Panc1 (cell line): ENCODE data around the gene NUDT3. TPM values are rescaled to one million over a fixed set of nuclear protein-coding genes. Genes with fewer than 3 reads are reported as not detected.

ENCODE experiments used
- ATAC-seq: fragments of 200-7000 bp; cut with Tn5 transposase; 2 replicates; pipeline ENCODE4 v1.9.1; 2020; ENCODE audit warnings: mild to moderate bottlenecking, moderate library complexity
- BruUV-seq: library from RNA; stranded (reverse); fragments of 400-500 nt; replicated peaks from 2 replicates; lab custom pipeline; 2021; lab: Mats Ljungman, UMichigan
- CTCF ChIA-PET: fragments of 300-600 bp; sonication (Branson Sonifier 250); formaldehyde crosslinking; loops from one replicate; lab custom pipeline; 2022; ENCODE audit warnings: antibody characterized with exemption; lab: Charles Lee
- POLR2A ChIA-PET: fragments of 300-600 bp; sonication (Branson Sonifier 250); formaldehyde crosslinking; loops from one replicate; lab custom pipeline; 2022; ENCODE audit warnings: antibody characterized with exemption; lab: Charles Lee
- DNase-seq: peaks from one replicate; pipeline ENCODE4 v3.0.0-alpha.2; 2010; ENCODE audit warnings: low read depth, low spot score
- H3K27ac ChIP-seq: 2 replicates; pipeline ENCODE4 v1.5.1; 2011; ENCODE audit warnings: mild to moderate bottlenecking, low read length, inconsistent platforms
- H3K27me3 ChIP-seq: fragments of 200-500 bp; sonication (Bioruptor generic); 2 replicates; pipeline ENCODE4 v1.6.0; 2014; ENCODE audit warnings: low read length, inconsistent platforms; ENCODE audit not compliant: control insufficient read depth, insufficient read depth
- H3K36me3 ChIP-seq: fragments of 200-500 bp; sonication (Bioruptor generic); 2 replicates; pipeline ENCODE4 v1.5.1; 2014; ENCODE audit warnings: inconsistent platforms, mild to moderate bottlenecking, low read length, moderate library complexity; ENCODE audit not compliant: control insufficient read depth, insufficient read depth
- H3K4me1 ChIP-seq: 2 replicates; pipeline ENCODE4 v1.5.1; 2011; ENCODE audit warnings: inconsistent platforms, mild to moderate bottlenecking, low read length, moderate library complexity; ENCODE audit not compliant: control insufficient read depth, insufficient read depth
- H3K4me3 ChIP-seq, 2 experiments: 2 replicates each; pipeline ENCODE4 v1.5.1; 2011 to 2012; ENCODE audit warnings: low read depth in 2 of 2, low read length in 2 of 2, mild to moderate bottlenecking in 2 of 2, inconsistent platforms in 1 of 2, moderate library complexity in 1 of 2
- H3K9me3 ChIP-seq: fragments of 200-500 bp; sonication (Bioruptor generic); 2 replicates; pipeline ENCODE4 v1.5.1; 2014; ENCODE audit warnings: low read depth, mild to moderate bottlenecking, inconsistent platforms, low read length, moderate library complexity; ENCODE audit not compliant: control insufficient read depth, insufficient read depth
- POLR2AphosphoS5 ChIP-seq: IDR thresholded peaks from 2 replicates; pipeline ENCODE4 v1.6.1; 2012; ENCODE audit warnings: mild to moderate bottlenecking, low read depth, low read length, moderate library complexity
- SIN3A ChIP-seq: IDR thresholded peaks from 2 replicates; pipeline ENCODE4 v1.6.1; 2012; ENCODE audit warnings: low read depth, mild to moderate bottlenecking, low read length, moderate library complexity, borderline replicate concordance; ENCODE audit not compliant: insufficient read depth
- TCF7L2 ChIP-seq: IDR thresholded peaks from 2 replicates; pipeline ENCODE4 v1.6.1; 2011; ENCODE audit warnings: mild to moderate bottlenecking, low read depth, low read length, inconsistent platforms
- in situ Hi-C: cut with HindIII; loops from 2 replicates; pipeline ENCODE4 v1.10.0; 2016; ENCODE audit warnings: low sequenced_read_pairs, low pct_unique_long_range_greater_than_20kb
- intact Hi-C: fragments of 100-400 bp; cut with micrococcal nuclease; formaldehyde crosslinking; loops from one replicate; pipeline ENCODE4 v1.10.0; 2022; ENCODE audit not compliant: unreplicated experiment
- total RNA-seq: library from RNA; stranded (reverse); gene quantifications from one replicate; pipeline ENCODE4 v1.2.1, GENCODE V29; 2021; ENCODE audit not compliant: unreplicated experiment
- TF ChIP-seq, protein P1 (sequence below): fragments of 450-650 bp; IDR thresholded peaks from 2 replicates; pipeline ENCODE4 v1.5.1; 2017; ENCODE audit warnings: mild to moderate bottlenecking
- TF ChIP-seq, protein P2 (sequence below), 2 experiments: IDR thresholded peaks; 2 replicates each; pipeline ENCODE4 v1.6.1; 2011 to 2012; ENCODE audit warnings: low read depth in 2 of 2, control low read depth in 1 of 2, low read length in 1 of 2, mild to moderate bottlenecking in 1 of 2, moderate library complexity in 1 of 2; ENCODE audit not compliant: insufficient read depth in 1 of 2

NUDT3 gene
- total RNA-seq, 1 experiment from 2014 or later = 25.9 TPM

DNA sequence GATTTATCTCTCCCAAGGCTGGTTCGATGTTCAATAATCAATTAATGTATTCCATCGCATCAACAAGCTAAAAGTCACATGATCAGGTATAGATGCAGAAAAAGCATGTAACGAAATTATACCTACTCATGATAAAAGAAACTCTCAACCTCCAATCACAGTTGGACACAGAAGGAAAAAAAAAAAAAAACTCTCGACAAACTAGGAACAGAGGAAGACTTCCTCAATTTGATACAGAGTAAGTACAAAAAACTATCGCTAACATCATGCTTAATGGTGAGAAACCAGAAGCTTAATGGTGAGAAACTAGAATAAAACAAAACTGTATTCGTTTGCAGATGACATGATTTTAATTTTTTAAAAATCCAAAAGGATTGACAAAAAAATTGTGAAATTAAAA is 81.7 kb downstream of the NUDT3 start:
- CTCF ChIA-PET = no interaction called here
- no TSS peak for BruUV-seq
- TF ChIP-seq, protein P1, sequence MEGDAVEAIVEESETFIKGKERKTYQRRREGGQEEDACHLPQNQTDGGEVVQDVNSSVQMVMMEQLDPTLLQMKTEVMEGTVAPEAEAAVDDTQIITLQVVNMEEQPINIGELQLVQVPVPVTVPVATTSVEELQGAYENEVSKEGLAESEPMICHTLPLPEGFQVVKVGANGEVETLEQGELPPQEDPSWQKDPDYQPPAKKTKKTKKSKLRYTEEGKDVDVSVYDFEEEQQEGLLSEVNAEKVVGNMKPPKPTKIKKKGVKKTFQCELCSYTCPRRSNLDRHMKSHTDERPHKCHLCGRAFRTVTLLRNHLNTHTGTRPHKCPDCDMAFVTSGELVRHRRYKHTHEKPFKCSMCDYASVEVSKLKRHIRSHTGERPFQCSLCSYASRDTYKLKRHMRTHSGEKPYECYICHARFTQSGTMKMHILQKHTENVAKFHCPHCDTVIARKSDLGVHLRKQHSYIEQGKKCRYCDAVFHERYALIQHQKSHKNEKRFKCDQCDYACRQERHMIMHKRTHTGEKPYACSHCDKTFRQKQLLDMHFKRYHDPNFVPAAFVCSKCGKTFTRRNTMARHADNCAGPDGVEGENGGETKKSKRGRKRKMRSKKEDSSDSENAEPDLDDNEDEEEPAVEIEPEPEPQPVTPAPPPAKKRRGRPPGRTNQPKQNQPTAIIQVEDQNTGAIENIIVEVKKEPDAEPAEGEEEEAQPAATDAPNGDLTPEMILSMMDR = no peak
- TF ChIP-seq TCF7L2 = no peak
- TF ChIP-seq, protein P2, sequence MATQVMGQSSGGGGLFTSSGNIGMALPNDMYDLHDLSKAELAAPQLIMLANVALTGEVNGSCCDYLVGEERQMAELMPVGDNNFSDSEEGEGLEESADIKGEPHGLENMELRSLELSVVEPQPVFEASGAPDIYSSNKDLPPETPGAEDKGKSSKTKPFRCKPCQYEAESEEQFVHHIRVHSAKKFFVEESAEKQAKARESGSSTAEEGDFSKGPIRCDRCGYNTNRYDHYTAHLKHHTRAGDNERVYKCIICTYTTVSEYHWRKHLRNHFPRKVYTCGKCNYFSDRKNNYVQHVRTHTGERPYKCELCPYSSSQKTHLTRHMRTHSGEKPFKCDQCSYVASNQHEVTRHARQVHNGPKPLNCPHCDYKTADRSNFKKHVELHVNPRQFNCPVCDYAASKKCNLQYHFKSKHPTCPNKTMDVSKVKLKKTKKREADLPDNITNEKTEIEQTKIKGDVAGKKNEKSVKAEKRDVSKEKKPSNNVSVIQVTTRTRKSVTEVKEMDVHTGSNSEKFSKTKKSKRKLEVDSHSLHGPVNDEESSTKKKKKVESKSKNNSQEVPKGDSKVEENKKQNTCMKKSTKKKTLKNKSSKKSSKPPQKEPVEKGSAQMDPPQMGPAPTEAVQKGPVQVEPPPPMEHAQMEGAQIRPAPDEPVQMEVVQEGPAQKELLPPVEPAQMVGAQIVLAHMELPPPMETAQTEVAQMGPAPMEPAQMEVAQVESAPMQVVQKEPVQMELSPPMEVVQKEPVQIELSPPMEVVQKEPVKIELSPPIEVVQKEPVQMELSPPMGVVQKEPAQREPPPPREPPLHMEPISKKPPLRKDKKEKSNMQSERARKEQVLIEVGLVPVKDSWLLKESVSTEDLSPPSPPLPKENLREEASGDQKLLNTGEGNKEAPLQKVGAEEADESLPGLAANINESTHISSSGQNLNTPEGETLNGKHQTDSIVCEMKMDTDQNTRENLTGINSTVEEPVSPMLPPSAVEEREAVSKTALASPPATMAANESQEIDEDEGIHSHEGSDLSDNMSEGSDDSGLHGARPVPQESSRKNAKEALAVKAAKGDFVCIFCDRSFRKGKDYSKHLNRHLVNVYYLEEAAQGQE (IDR thresholded peaks at IDR 0.05; ENCODE audit: insufficient read depth in 1 of 2, low read depth in 2 of 2, low read length in 1 of 2) = no peak
- TF ChIP-seq POLR2AphosphoS5 = no peak
- TF ChIP-seq SIN3A = no peak
- ATAC-seq (no peak), DNase-seq (no peak)
- intact Hi-C loops (no loop called here), in situ Hi-C loops (no loop called here)
- H3K27ac ChIP-seq = no peak overlapping the region
- peaks cover 5% of the 10 kb centered on the region; the same call in 1 of the 2 replicates for H3K4me1 ChIP-seq
- POLR2A ChIA-PET = interaction anchor here (0.7 kb wide), 2 partner anchors 13 to 28 kb away, joined by 3 to 5 read pairs; no protein-coding TSS in a partner anchor
- H3K4me3 ChIP-seq = no peak overlapping the region
- H3K9me3 ChIP-seq = no peaks in the 10 kb centered on the region
- no peaks in the 10 kb centered on the region for H3K27me3 ChIP-seq
- no peaks in the 10 kb centered on the region for H3K36me3 ChIP-seq

DNA sequence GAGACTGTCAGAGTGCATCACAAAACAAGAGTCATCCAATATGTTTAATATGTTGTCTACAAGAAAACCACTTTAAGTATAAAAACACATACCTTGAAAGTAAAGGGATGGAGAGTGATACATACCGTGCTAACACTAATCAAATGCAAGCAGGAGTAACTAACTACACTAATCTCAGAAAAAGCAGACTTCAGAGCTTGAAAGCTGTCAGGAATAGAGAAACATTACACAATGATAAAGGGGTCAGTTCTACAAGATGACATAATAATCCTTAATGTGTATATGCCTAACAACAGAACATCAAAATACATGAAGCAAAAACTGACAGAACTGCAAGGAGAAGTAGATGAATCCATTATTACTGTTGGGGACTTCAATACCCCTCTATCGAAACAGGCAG is 84.0 kb downstream of the NUDT3 start:
- in situ Hi-C loops = no loop called here
- intact Hi-C loops = no loop called here
- no peaks in the 10 kb centered on the region for H3K36me3 ChIP-seq

More for the DNA sequence above, 84.0 kb downstream of the NUDT3 start:
- Histone ChIP-seq H3K4me1 (peaks cover 5% of the 10 kb centered on the region; the same call in 1 of the 2 replicates), H3K27me3 (no peaks in the 10 kb centered on the region), H3K9me3 (no peaks in the 10 kb centered on the region), H3K4me3 (no peak overlapping the region), H3K27ac (no peak overlapping the region)
- ChIA-PET POLR2A (no interaction called here), CTCF (no interaction called here)
- TF ChIP-seq, protein P2 (IDR thresholded peaks at IDR 0.05; ENCODE audit: insufficient read depth in 1 of 2, low read depth in 2 of 2, low read length in 1 of 2) = no peak
- TF ChIP-seq, protein P1 = no peak
- no peak for TF ChIP-seq TCF7L2
- no peak for TF ChIP-seq POLR2AphosphoS5
- TF ChIP-seq SIN3A = no peak
- DNase-seq = no peak
- no peak for ATAC-seq
- BruUV-seq = no TSS peak
